ENCODE measurements around the gene PLA2G4D.

DNA sequence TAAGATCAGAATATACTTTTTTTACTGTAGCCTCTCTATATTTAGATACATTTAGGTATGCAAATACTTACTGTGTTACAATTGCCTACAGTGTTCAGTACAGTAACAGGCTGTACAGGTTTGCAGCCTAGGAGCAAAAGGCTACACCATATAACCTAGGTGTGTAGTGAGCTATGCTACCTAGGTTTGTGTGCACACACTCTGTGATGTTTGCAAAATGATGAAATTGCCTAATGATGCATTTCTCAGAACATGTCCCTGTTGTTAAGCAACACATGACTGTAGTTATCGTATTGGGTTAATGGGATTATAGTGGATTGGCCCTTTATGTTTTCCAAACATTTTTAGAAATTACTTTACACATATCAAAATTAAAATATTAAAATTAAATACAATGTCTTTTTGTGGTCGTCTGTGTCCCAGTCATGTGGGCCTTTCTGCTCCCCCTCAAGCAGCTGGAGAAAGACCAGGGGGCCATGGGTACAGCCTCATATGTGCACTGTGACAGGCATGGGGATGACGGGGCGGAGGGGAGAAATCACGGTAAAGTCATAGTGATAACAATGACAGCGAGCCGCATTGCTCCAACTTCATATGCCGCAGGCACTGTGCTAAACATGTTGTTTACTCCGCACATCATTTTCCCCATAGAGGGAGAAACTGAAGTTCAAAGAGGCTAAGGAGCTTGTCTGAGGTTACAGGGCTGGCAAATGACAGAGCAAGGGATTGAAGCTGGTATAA, 46.1 kb downstream of the PLA2G4D start:
- TF ChIP-seq, protein P1, sequence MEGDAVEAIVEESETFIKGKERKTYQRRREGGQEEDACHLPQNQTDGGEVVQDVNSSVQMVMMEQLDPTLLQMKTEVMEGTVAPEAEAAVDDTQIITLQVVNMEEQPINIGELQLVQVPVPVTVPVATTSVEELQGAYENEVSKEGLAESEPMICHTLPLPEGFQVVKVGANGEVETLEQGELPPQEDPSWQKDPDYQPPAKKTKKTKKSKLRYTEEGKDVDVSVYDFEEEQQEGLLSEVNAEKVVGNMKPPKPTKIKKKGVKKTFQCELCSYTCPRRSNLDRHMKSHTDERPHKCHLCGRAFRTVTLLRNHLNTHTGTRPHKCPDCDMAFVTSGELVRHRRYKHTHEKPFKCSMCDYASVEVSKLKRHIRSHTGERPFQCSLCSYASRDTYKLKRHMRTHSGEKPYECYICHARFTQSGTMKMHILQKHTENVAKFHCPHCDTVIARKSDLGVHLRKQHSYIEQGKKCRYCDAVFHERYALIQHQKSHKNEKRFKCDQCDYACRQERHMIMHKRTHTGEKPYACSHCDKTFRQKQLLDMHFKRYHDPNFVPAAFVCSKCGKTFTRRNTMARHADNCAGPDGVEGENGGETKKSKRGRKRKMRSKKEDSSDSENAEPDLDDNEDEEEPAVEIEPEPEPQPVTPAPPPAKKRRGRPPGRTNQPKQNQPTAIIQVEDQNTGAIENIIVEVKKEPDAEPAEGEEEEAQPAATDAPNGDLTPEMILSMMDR (IDR thresholded peaks at IDR 0.05; ENCODE audit: low read length): no peak
- TF ChIP-seq EZH2 (IDR thresholded peaks at IDR 0.05; ENCODE audit: borderline replicate concordance, low read length): no peak
